H1 (cell line): ENCODE measurements around the gene UBR3. TPM values are rescaled to one million over a fixed set of nuclear protein-coding genes. Genes with fewer than 3 reads are reported as not detected.

Source experiments
- CTCF ChIA-PET: fragments of 300-600 bp; sonication (Branson Sonifier 250); formaldehyde crosslinking; loops from one replicate; lab custom pipeline; 2021; ENCODE audit not compliant: partially characterized antibody; lab: Charles Lee
- POLR2A ChIA-PET: fragments of 300-600 bp; sonication (Branson Sonifier 250); formaldehyde crosslinking; loops from one replicate; lab custom pipeline; 2021; ENCODE audit warnings: inconsistent platforms; ENCODE audit not compliant: partially characterized antibody; lab: Charles Lee
- DNase-seq, 2 experiments: peaks; one replicate each; pipeline versions ENCODE4 v3.0.0 to v3.0.0-alpha.2; 2010 to 2022; ENCODE audit warnings: low spot score in 2 of 2, low read depth in 1 of 2, mixed read lengths in 1 of 2
- FAIRE-seq: peaks from 2 replicates; lab custom pipeline; 2011; peaks lifted over from hg19 to GRCh38; lab: Jason Lieb, UNC
- H2AFZ ChIP-seq: 2 replicates; pipeline ENCODE4 v1.8.1; 2012; ENCODE audit warnings: low read length, inconsistent platforms
- H2AK5ac ChIP-seq: 2 replicates; pipeline ENCODE4 v1.6.1; 2013; ENCODE audit warnings: low read depth, low read length
- H2BK120ac ChIP-seq: replicated peaks from 2 replicates; pipeline ENCODE3; 2013; ENCODE audit warnings: low read depth, low read length, inconsistent platforms
- H2BK12ac ChIP-seq: 2 replicates; pipeline ENCODE4 v1.6.1; 2013; ENCODE audit warnings: low read depth, low read length
- H2BK15ac ChIP-seq: 2 replicates; pipeline ENCODE4 v1.6.1; 2013; ENCODE audit warnings: low read length
- H2BK20ac ChIP-seq: 2 replicates; pipeline ENCODE4 v1.6.1; 2013; ENCODE audit warnings: low read length
- H2BK5ac ChIP-seq: 2 replicates; pipeline ENCODE4 v1.6.1; 2013; ENCODE audit warnings: low read depth, low read length
- H3K14ac ChIP-seq: 2 replicates; pipeline ENCODE4 v1.6.1; 2013; ENCODE audit warnings: inconsistent platforms; ENCODE audit not compliant: insufficient read length
- H3K18ac ChIP-seq: 2 replicates; pipeline ENCODE4 v1.6.1; 2013; ENCODE audit warnings: low read length; ENCODE audit errors: extremely low read depth
- H3K23ac ChIP-seq: 2 replicates; pipeline ENCODE4 v1.6.1; 2013; ENCODE audit warnings: inconsistent platforms; ENCODE audit not compliant: insufficient read length
- H3K23me2 ChIP-seq: 2 replicates; pipeline ENCODE4 v1.6.1; 2013; ENCODE audit warnings: low read depth, low read length
- H3K27ac ChIP-seq: 2 replicates; pipeline ENCODE4 v1.6.1; 2011; ENCODE audit warnings: low read depth, low read length, inconsistent platforms
- H3K27me3 ChIP-seq, 4 experiments: replicated peaks in 1 of 4; 1 replicate in 1 of 4; 2 replicates in 3 of 4; pipeline versions ENCODE4 v1.6.1 to v1.8.1; 2011 to 2013; ENCODE audit warnings: low read length in 3 of 4, mild to moderate bottlenecking in 3 of 4, inconsistent platforms in 2 of 4, mixed read lengths in 2 of 4, moderate library complexity in 1 of 4; ENCODE audit not compliant: control insufficient read depth in 3 of 4, insufficient read depth in 3 of 4; ENCODE audit errors: extremely low read depth in 1 of 4
- H3K36me3 ChIP-seq, 4 experiments: 2 replicates each; pipeline versions ENCODE4 v1.6.1 to v1.8.1; 2011 to 2013; ENCODE audit warnings: mild to moderate bottlenecking in 4 of 4, low read length in 3 of 4, moderate library complexity in 2 of 4, control low read depth in 1 of 4, inconsistent platforms in 1 of 4; ENCODE audit not compliant: insufficient read depth in 4 of 4, control insufficient read depth in 2 of 4
- H3K4ac ChIP-seq: replicated peaks from 2 replicates; pipeline ENCODE3; 2013; ENCODE audit warnings: low read length, low read depth, mixed read lengths, inconsistent platforms; ENCODE audit not compliant: insufficient read length
- H3K4me1 ChIP-seq, 4 experiments: replicated peaks in 1 of 4; 1 replicate in 1 of 4; 2 replicates in 3 of 4; pipeline versions ENCODE4 v1.6.1 to v1.8.1; 2011 to 2013; ENCODE audit warnings: low read length in 3 of 4, inconsistent platforms in 2 of 4, mixed read lengths in 1 of 4; ENCODE audit not compliant: insufficient read depth in 4 of 4, control insufficient read depth in 3 of 4
- H3K4me2 ChIP-seq, 2 experiments: 2 replicates each; pipeline versions ENCODE4 v1.6.1 to v1.8.1; 2011 to 2013; ENCODE audit warnings: low read depth in 2 of 2, low read length in 2 of 2, control low read depth in 1 of 2, inconsistent platforms in 1 of 2, mild to moderate bottlenecking in 1 of 2; ENCODE audit not compliant: insufficient read depth in 1 of 2
- H3K4me3 ChIP-seq, 4 experiments: fragments of 200-600, 300-600 bp in 1 of 4; sonication (generic), shearing (Covaris generic), sonication (Bioruptor Twin) in 1 of 4; 2 replicates each; pipeline versions ENCODE4 v1.5.1 to v1.8.1; 2011 to 2016; ENCODE audit warnings: low read length in 4 of 4, low read depth in 3 of 4, control low read depth in 2 of 4, inconsistent platforms in 2 of 4, mild to moderate bottlenecking in 2 of 4, mixed read lengths in 1 of 4, moderate library complexity in 1 of 4; ENCODE audit not compliant: insufficient read depth in 2 of 4; ENCODE audit errors: extremely low read depth in 1 of 4
- H3K56ac ChIP-seq: replicated peaks from 2 replicates; pipeline ENCODE3; 2013; ENCODE audit warnings: low read depth, mild to moderate bottlenecking, mixed read lengths, low read length, inconsistent platforms; ENCODE audit not compliant: insufficient read length
- H3K79me1 ChIP-seq: 2 replicates; pipeline ENCODE4 v1.6.1; 2013; ENCODE audit warnings: low read depth, low read length, control low read depth
- H3K79me2 ChIP-seq, 2 experiments: 2 replicates each; pipeline versions ENCODE4 v1.6.1 to v1.8.1; 2012 to 2013; ENCODE audit warnings: low read length in 2 of 2, mild to moderate bottlenecking in 2 of 2, inconsistent platforms in 1 of 2; ENCODE audit not compliant: insufficient read depth in 2 of 2, control insufficient read depth in 1 of 2
- H3K9ac ChIP-seq, 4 experiments: replicated peaks in 1 of 4; 1 replicate in 1 of 4; 2 replicates in 3 of 4; pipeline versions ENCODE4 v1.6.1 to v1.8.1; 2011 to 2013; ENCODE audit warnings: low read depth in 3 of 4, low read length in 3 of 4, control low read depth in 2 of 4, mild to moderate bottlenecking in 2 of 4, moderate library complexity in 2 of 4, inconsistent platforms in 1 of 4; ENCODE audit errors: extremely low read depth in 1 of 4
- H3K9me3 ChIP-seq, 2 experiments: 2 replicates each; pipeline versions ENCODE4 v1.6.1 to v1.8.1; 2012 to 2013; ENCODE audit warnings: mild to moderate bottlenecking in 2 of 2, moderate library complexity in 2 of 2, control low read depth in 1 of 2, inconsistent platforms in 1 of 2, low read depth in 1 of 2, low read length in 1 of 2, mixed read lengths in 1 of 2; ENCODE audit not compliant: insufficient read depth in 2 of 2
- H4K20me1 ChIP-seq, 2 experiments: replicated peaks in 1 of 2; 2 replicates each; pipeline versions ENCODE3 to v1.8.1; 2011 to 2013; ENCODE audit warnings: inconsistent platforms in 2 of 2, low read length in 2 of 2, mild to moderate bottlenecking in 1 of 2; ENCODE audit not compliant: insufficient read depth in 2 of 2, control insufficient read depth in 1 of 2
- H4K5ac ChIP-seq: 2 replicates; pipeline ENCODE4 v1.6.1; 2013; ENCODE audit warnings: low read length, low read depth, mixed read lengths, inconsistent platforms; ENCODE audit not compliant: insufficient read length
- H4K8ac ChIP-seq: 2 replicates; pipeline ENCODE4 v1.8.0; 2013; ENCODE audit warnings: mild to moderate bottlenecking, moderate library complexity, low read length, inconsistent platforms; ENCODE audit not compliant: insufficient read depth; ENCODE audit errors: extremely low read depth
- H4K91ac ChIP-seq: replicated peaks from 2 replicates; pipeline ENCODE3; 2013; ENCODE audit warnings: low read length, mixed read lengths, inconsistent platforms; ENCODE audit not compliant: insufficient read length
- NANOG ChIP-seq: IDR thresholded peaks from 2 replicates; pipeline ENCODE4 v1.6.1; 2011; ENCODE audit warnings: low read length, low read depth, mild to moderate bottlenecking, inconsistent platforms; ENCODE audit not compliant: insufficient read depth, poor library complexity, severe bottlenecking
- WGBS, 2 experiments: shearing (Covaris generic) in 1 of 2; methylation state at CpG; one replicate each; pipeline versions ENCODE4 v1.1.6 to v1.1.7; 2013 to 2015; ENCODE audit warnings: low lambda C conversion rate in 2 of 2, mixed read lengths in 2 of 2, inconsistent platforms in 1 of 2, low coverage in 1 of 2, missing lambda C conversion rate in 1 of 2; ENCODE audit not compliant: insufficient replicate concordance in 2 of 2, insufficient coverage in 1 of 2, insufficient read length in 1 of 2; ENCODE audit errors: extremely low coverage in 1 of 2, missing lambda C conversion rate in 1 of 2; 5-methylcytosine and 5-hydroxymethylcytosine counted together
- polyA plus RNA-seq, 7 experiments: library from polyadenylated mRNA; depleted of rRNA in 3 of 7; stranded (reverse) in 5 of 7; unstranded in 2 of 7; fragments of >200 nt in 5 of 7; fragments of 200-250 nt in 2 of 7; gene quantifications; 1 replicate in 5 of 7; 2 replicates in 1 of 7; 4 replicates in 1 of 7; pipeline versions ENCODE4 v1.2.1 to v1.2.3, GENCODE V29; 2011 to 2013; ENCODE audit warnings: missing spikeins in 2 of 7, mixed read lengths in 2 of 7
- total RNA-seq: library from RNA; stranded (reverse); fragmentation: NEBNext Ultra II Directional; extraction: Animal tissue kit (Norgen Biotek cat#: 25700); gene quantifications from 2 replicates; pipeline ENCODE4 v1.2.1, GENCODE V29; 2021

The UBR3 gene
- total and polyA plus RNA-seq, 2 of the 8 experiments (the other 6 are each of a cell fraction or from before 2014, with no cell fraction given): 3.7 to 17.7 TPM

GRCh38 chr2:169966454-169966853 is 139.2 kb downstream of the UBR3 start:
- 81% methylated on average over 4 of the region's 4 CpGs; no CpG with 5 or more reads in 1 of the 2 experiments for WGBS, 2 experiments
- CTCF ChIA-PET: no interaction called here
- H3K4me2 ChIP-seq: no peak overlapping the region
- no peak for TF ChIP-seq NANOG

More at GRCh38 chr2:169966454-169966853, 139.2 kb downstream of the UBR3 start:
- Histone ChIP-seq H2AFZ (no peak overlapping the region), H2BK20ac (no peak overlapping the region), H2BK5ac (no peak overlapping the region), H3K36me3 (no peaks in the 10 kb centered on the region), H4K8ac (no peak overlapping the region), H4K20me1 (no peaks in the 10 kb centered on the region), H2BK15ac (no peak overlapping the region), H3K4ac (no peak overlapping the region), H3K23me2 (no peaks in the 10 kb centered on the region), H3K4me1 (no peaks in the 10 kb centered on the region), H3K79me1 (no peaks in the 10 kb centered on the region), H2AK5ac (no peak overlapping the region), H4K5ac (no peak overlapping the region), H4K91ac (no peak overlapping the region), H3K79me2 (no peaks in the 10 kb centered on the region), H3K9ac (no peak overlapping the region), H2BK120ac (no peak overlapping the region), H3K27me3 (no peaks in the 10 kb centered on the region), H3K27ac (no peak overlapping the region), H3K14ac (no peak overlapping the region), H2BK12ac (no peak overlapping the region), H3K4me3 (no peak overlapping the region), H3K23ac (no peak overlapping the region), H3K56ac (no peak overlapping the region), H3K18ac (no peak overlapping the region), H3K9me3 (peaks cover 0 to 2% of the 10 kb centered on the region in 2 experiments; a peak in 1 of 4 replicates)
- DNase-seq (no peak), FAIRE-seq (no peak)
- POLR2A ChIA-PET: no interaction called here
